GM19239 (cell line): ENCODE results near the gene MEX3C.

Experiments used
- DNase-seq: peaks from one replicate; pipeline ENCODE4 v3.0.0; 2011; ENCODE audit warnings: low spot score; ENCODE audit not compliant: insufficient read length
- FAIRE-seq: peaks from 2 replicates; lab custom pipeline; 2011; peaks lifted over from hg19 to GRCh38; lab: Jason Lieb, UNC

Gene MEX3C

GRCh38 chr18:51160646-51161045 lies 36.8 kb downstream of the MEX3C start:
- DNase-seq = no peak
- FAIRE-seq = no peak

DNA sequence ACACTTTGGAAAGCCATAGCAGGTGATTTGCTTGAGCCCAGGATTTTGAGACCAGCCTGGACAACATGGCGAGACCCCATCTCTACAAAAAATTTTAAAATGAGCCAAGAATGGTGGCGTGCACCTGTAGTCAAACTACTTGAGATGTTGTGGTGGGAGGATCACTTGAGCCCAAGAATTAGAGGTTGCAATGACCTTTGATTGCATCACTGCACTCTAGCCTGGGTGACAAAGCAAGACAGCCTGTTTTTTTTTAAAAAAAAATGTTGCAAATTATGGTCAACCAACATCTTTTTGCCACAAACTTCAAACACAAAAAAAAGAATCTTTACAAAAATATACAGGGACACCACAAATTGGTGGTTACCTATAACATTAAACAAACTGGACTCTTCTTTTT lies 40.3 kb downstream of the MEX3C start:
- FAIRE-seq = no peak
- no peak for DNase-seq

GRCh38 chr18:51154431-51155063 lies 42.9 kb downstream of the MEX3C start:
- DNase-seq (no peak), FAIRE-seq (no peak)

- peak; percentile 95 for FAIRE-seq
Measured at GRCh38 chr18:51153659-51154371, 43.7 kb downstream of the MEX3C start.

GRCh38 chr18:51151568-51152511 lies 45.6 kb downstream of the MEX3C start:
- no peak for FAIRE-seq
- no peak for DNase-seq

More at GRCh38 chr18:51153659-51154371, 43.7 kb downstream of the MEX3C start:
- DNase-seq = peak; percentile 54

DNA sequence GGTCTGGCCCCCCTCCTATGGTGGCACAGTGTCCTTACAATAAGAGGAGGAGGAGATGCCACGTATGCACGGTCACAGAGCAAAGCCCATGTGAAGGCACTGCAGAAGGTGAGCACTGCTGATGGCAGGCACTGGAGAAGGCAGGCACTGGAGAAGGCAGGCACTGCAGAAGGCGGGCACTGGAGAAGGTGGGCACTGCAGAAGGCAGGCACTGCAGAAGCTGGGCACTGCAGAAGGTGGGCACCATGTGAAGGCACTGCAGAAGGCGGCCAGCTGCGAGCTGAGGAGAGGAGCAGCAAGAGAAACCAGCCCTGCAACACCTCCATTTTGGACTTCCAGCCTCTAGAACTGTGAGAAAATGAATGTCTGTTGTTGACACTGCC lies 46.3 kb downstream of the MEX3C start:
- FAIRE-seq (peak; percentile 94), DNase-seq (no peak)

DNA sequence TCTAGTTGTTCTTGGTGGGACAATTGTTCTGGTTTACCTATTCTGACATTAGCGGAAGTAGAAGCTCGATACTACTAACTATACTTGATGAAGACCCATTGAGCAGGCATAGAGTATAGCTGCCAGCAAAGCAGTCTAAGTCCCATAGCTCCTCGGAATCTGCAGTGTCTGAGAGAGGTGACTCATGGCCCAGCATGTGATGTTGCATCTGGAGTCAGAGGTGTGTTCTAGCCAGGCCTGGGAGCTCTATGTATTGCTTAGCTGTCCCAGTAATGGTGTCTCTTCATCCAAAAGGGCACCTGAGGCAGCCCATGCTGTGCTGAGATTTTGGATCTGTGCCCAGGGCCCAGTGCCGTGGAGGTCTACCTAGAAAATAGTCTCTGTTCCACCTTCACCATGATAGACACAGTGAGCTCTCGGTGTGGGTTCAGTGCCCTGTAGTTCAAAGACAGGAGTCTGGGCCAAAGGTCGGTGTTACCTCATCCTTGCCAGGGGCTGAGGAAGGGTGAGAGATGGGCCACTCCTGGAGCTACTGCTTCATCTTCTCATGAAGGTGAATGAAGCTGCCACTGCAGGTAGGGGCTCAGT lies 47.3 kb downstream of the MEX3C start:
- DNase-seq = no peak
- FAIRE-seq = no peak

DNA sequence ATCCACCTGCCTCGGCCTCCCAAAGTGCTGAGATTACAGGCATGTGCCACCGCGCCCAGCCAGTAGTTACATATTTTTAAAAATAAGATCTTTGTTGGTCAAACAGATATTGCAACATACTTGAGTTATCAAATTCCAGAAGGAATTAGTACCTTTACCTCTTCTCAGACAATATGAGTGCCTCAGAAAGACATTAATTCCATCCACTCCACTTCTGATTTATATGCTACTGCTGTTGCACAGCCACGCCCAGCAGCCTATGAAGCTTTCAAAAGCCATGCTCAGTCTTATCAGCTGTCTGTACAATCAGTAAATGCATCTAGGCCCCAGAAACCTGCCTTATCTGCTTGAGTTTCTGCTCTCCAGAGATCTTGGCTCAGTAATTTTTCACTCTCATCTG lies 47.8 kb downstream of the MEX3C start:
- DNase-seq = no peak
- FAIRE-seq = peak; percentile 4

DNA sequence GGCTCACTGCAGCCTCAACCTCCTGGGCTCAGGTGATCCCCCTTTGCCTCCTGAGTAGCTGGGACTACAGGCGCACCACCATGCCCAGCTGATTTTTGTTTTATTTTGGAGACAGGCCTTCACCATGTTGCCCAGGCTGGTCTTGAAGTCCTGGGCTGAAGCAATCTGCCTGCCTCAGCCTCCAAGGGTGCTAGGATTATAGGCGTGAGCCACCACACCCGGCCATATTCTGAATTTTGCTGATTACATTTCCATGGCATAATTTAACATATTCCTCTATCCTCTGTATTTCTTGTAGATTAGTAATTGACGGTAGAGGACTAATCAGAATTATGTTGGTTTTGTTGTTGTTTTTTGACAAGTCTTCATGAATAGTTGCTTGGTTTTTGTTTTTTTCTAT lies 50.6 kb downstream of the MEX3C start:
- DNase-seq (no peak), FAIRE-seq (no peak)

DNA sequence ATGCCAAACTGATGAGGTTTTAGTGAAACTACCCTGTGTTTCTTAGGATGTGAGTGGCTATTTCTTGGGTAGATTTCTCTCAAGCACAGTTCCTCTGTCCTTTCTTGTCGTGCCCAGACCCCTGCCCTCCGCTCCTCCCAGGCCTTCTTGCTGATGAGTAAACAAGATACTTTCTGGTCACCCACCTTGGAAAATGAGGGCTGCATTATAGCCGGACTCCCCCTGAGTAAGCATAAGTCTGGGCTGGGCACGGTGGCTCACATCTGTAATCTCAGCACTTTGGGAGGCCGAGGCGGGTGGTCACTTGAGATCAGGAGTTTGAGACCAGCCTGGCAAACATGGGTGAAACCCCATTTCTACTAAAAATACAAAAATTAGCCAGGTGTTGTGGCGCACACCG lies 58.5 kb downstream of the MEX3C start:
- DNase-seq (no peak), FAIRE-seq (no peak)

- DNase-seq (no peak), FAIRE-seq (no peak)
Measured at GRCh38 chr18:51137891-51138290, 59.6 kb downstream of the MEX3C start.

- no peak for DNase-seq
- FAIRE-seq = no peak
Measured at GRCh38 chr18:51137026-51137729, 60.3 kb downstream of the MEX3C start.

DNA sequence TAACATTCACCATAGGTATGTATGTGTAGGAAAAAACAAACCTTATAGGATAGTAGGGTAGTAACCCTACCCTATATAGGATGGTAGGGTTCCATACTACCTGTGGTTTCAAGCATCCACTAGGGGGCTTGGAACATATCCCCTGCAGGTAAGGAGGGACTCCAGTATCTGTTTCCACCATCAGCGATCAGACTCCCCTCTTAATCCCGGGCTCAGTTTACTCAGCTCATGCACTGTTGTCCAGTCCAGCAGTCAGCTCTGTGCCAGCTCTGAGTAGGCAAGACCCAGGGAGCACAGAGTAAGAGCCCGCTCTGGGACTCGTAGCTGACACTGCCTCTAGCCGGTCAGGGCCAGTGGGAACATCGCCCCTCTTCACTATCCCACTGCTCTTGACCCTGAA lies 61.7 kb downstream of the MEX3C start:
- DNase-seq (no peak), FAIRE-seq (peak; percentile 45)

DNA sequence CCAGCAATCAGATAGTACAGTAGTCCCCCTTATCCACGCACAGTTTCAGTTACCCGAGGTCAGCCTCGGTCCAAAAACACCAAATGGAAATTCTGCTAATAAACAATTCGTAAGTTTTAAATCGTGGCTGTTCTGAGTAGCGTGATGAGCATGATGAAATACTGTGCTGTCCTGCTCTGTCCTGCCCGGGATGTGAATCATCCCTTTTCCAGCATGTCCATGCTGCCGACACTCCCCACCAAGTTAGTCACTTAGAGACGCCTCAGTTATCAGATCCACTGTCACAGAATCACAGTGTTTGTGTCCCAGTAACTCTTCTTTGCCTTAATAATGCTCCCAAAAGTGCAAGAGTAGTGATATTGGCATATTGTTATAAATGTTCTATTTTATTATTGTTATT lies 62.1 kb downstream of the MEX3C start:
- FAIRE-seq = no peak
- no peak for DNase-seq

GRCh38 chr18:51134721-51135120 lies 62.8 kb downstream of the MEX3C start:
- FAIRE-seq (no peak), DNase-seq (no peak)

DNA sequence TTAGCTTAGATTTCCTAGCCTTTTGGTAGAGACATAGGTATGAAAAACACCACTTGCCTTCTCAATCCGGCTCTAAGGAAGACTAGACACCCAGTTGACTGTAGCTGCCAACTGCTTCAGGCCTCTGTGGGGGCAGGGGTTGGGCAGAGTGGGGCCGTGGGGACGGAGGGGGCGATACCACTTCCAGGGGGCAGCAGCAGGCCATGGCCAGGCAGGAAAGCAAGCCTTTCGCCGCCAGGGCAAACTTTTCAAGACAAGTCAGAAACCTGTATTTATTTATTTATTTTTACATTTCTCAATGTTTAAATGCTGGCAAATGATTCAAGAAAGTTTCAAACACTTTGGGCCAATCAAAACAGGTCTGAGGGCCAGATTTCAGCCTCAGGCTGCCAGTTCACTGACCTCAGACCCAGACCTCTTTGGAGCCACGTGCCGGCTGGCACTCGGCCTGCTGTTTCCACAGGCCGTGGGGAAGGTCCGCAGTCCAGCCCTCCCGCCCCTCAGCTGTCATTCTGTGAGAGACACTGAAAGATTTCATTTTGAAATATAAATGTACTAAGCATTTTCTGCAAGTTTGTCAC lies 63.8 kb downstream of the MEX3C start:
- no peak for DNase-seq
- no peak for FAIRE-seq

GRCh38 chr18:51132256-51132935 lies 65.1 kb downstream of the MEX3C start:
- no peak for FAIRE-seq
- no peak for DNase-seq

DNA sequence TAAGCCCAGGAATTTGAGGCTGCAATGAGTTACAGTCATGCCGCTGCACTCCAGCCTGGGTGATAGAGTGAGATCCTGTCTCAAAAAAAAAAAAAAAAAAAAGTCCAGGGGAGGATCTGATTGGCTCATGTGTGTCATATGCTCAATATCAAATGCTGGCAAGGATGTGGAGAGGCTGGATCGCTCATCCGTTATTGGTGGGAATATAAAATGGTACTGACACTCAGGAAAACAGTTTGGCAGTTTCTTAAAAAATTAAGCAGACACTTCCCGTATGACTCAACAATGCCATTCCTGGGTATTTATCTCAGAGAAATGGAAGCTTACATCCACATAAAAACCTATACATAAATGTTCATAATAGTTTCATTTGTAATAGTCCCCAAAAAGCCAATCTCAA lies 68.9 kb downstream of the MEX3C start:
- DNase-seq = no peak
- FAIRE-seq = no peak

DNA sequence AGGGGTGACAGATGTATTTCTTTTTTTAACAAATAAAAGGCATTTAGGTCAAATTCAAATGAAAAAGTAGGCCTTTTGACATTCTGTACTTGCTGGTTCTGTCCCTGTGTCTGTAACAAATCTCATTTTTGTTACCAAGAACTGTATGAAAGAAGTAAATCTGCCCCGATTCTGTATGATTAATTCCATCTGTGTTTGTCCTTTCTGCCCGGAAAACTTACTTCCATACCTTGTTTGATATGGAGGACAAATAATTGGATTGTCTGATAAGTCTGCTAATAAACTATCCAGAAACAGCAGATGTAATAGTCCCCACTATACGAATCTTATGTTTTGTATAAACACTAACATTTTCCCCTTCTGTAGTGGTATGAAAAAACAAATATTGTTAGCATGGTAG lies 69.8 kb downstream of the MEX3C start:
- DNase-seq (no peak), FAIRE-seq (no peak)
